ENCODE results near the gene EPB41L2. TPM values are rescaled to one million over a fixed set of nuclear protein-coding genes. Genes with fewer than 3 reads are reported as not detected.

EPB41L2 gene
- total and polyA plus RNA-seq, 2 experiments from 2014 or later, result 76.2 to 91.7 TPM

- no peak overlapping the region for H3K4me3 Mint-ChIP-seq
- H3K27ac Mint-ChIP-seq, result no peak overlapping the region
- H3K9me2 ChIP-seq (ENCODE audit: insufficient read depth), result no peaks in the 10 kb centered on the region
- ATAC-seq, result no peak
- H3K9me3 Mint-ChIP-seq, result 0 out of 3 replicates have a peak, but pooled peaks cover 4% of the 10 kb centered on the region
- no peaks in the 10 kb centered on the region for H4K20me1 ChIP-seq (replicated peaks; ENCODE audit: insufficient read depth)
- H3K4me1 ChIP-seq (ENCODE audit: insufficient read depth), result no peaks in the 10 kb centered on the region
- H3K4me3 ChIP-seq, result no peak overlapping the region
- 0 out of 2 replicates have a peak, but pooled peaks cover 6% of the 10 kb centered on the region for H3K36me3 ChIP-seq (ENCODE audit: insufficient read depth)
- no peaks in the 10 kb centered on the region for H3F3A ChIP-seq (replicated peaks; ENCODE audit: low read depth)
- no peak for TF ChIP-seq EZH2 (IDR thresholded peaks at IDR 0.05; ENCODE audit: low read depth, unreplicated experiment)
- TF ChIP-seq CTCF (conservative IDR thresholded peaks at IDR 0.05; ENCODE audit: low read depth in 2 of 2), result no peak
- TF ChIP-seq ZNF462 (CRISPR knock-in tag; IDR thresholded peaks at IDR 0.05), result no peak
- no peak for TF ChIP-seq POLR2AphosphoS5 (IDR thresholded peaks at IDR 0.05; ENCODE audit: low read depth)
- TF ChIP-seq ZNF114 (CRISPR knock-in tag; IDR thresholded peaks at IDR 0.05), result no peak
- TF ChIP-seq JUNB (IDR thresholded peaks at IDR 0.05; ENCODE audit: unreplicated experiment), result no peak
- no peak for TF ChIP-seq CREB1 (CRISPR knock-in tag; IDR thresholded peaks at IDR 0.05; ENCODE audit: low read depth)
- TF ChIP-seq REST (IDR thresholded peaks at IDR 0.05; ENCODE audit: unreplicated experiment), result no peak
- no peak for TF ChIP-seq STAT1 (IDR thresholded peaks at IDR 0.05; ENCODE audit: unreplicated experiment)
- TF ChIP-seq ZNF331 (CRISPR knock-in tag; IDR thresholded peaks at IDR 0.05; ENCODE audit: low read depth), result no peak
- TF ChIP-seq, protein P1, sequence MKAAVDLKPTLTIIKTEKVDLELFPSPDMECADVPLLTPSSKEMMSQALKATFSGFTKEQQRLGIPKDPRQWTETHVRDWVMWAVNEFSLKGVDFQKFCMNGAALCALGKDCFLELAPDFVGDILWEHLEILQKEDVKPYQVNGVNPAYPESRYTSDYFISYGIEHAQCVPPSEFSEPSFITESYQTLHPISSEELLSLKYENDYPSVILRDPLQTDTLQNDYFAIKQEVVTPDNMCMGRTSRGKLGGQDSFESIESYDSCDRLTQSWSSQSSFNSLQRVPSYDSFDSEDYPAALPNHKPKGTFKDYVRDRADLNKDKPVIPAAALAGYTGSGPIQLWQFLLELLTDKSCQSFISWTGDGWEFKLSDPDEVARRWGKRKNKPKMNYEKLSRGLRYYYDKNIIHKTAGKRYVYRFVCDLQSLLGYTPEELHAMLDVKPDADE (IDR thresholded peaks at IDR 0.05), result no peak
- TF ChIP-seq EZH2phosphoT487 (IDR thresholded peaks at IDR 0.05; ENCODE audit: unreplicated experiment), result no peak
- TF ChIP-seq NANOG (IDR thresholded peaks at IDR 0.05; ENCODE audit: borderline replicate concordance), result no peak
- H3K36me3 Mint-ChIP-seq (ENCODE audit: low read depth), result no peaks in the 10 kb centered on the region
- no peak overlapping the region for H3K4me2 ChIP-seq
- H3K27ac ChIP-seq (ENCODE audit: low read depth), result no peak overlapping the region
- no peak for DNase-seq (ENCODE audit: low spot score)
- no peaks in the 10 kb centered on the region for H3K4me1 Mint-ChIP-seq
- no peaks in the 10 kb centered on the region for H3K27me3 Mint-ChIP-seq (ENCODE audit: insufficient read depth, low read depth, poor library complexity)
- no peak overlapping the region for H2AFZ ChIP-seq
- H3K27me3 ChIP-seq (ENCODE audit: insufficient read depth), result no peaks in the 10 kb centered on the region
- H3K79me2 ChIP-seq (replicated peaks; ENCODE audit: insufficient read depth), result no peaks in the 10 kb centered on the region
Observed at GRCh38 chr6:130814506-130814905, 248.5 kb downstream of the EPB41L2 start.

Data from GM23338 (cell line).